ENCODE results near the gene CASQ2. TPM values are rescaled to one million over a fixed set of nuclear protein-coding genes. Genes with fewer than 3 reads are reported as not detected.

Gene CASQ2
- total and polyA plus RNA-seq, 2 of the 13 experiments (the other 11 are each of a cell fraction or from before 2014, with no cell fraction given), result not detected

GRCh38 chr1:115771847-115772457, 3.4 kb upstream of the CASQ2 start (continued):
- no peak for TF ChIP-seq JUND (CRISPR knock-in tag; IDR thresholded peaks at IDR 0.05)
- peak; percentile 39; the same call in 1 of the 2 replicates for TF ChIP-seq ELF3 (CRISPR knock-in tag; IDR thresholded peaks at IDR 0.05)
- 0 out of 4 replicates have a peak, but pooled peaks of 1 of the 2 experiments have one; percentile 26 for TF ChIP-seq KLF16 (CRISPR knock-in tag; IDR thresholded peaks at IDR 0.05)
- TF ChIP-seq ZNF331 (CRISPR knock-in tag; IDR thresholded peaks at IDR 0.05), result no peak
- TF ChIP-seq ZNF292 (CRISPR knock-in tag; IDR thresholded peaks at IDR 0.05; ENCODE audit: borderline replicate concordance, low read depth), result no peak
- no peak for TF ChIP-seq CEBPG (CRISPR knock-in tag; IDR thresholded peaks at IDR 0.05)
- no peak for TF ChIP-seq THYN1 (CRISPR knock-in tag; IDR thresholded peaks at IDR 0.05; ENCODE audit: borderline replicate concordance, low read depth)
- TF ChIP-seq, protein P1, sequence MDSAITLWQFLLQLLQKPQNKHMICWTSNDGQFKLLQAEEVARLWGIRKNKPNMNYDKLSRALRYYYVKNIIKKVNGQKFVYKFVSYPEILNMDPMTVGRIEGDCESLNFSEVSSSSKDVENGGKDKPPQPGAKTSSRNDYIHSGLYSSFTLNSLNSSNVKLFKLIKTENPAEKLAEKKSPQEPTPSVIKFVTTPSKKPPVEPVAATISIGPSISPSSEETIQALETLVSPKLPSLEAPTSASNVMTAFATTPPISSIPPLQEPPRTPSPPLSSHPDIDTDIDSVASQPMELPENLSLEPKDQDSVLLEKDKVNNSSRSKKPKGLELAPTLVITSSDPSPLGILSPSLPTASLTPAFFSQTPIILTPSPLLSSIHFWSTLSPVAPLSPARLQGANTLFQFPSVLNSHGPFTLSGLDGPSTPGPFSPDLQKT (CRISPR knock-in tag; IDR thresholded peaks at IDR 0.05; ENCODE audit: borderline replicate concordance), result no peak
- no peak for TF ChIP-seq AHR (CRISPR knock-in tag; IDR thresholded peaks at IDR 0.05)
- TF ChIP-seq, protein P2, sequence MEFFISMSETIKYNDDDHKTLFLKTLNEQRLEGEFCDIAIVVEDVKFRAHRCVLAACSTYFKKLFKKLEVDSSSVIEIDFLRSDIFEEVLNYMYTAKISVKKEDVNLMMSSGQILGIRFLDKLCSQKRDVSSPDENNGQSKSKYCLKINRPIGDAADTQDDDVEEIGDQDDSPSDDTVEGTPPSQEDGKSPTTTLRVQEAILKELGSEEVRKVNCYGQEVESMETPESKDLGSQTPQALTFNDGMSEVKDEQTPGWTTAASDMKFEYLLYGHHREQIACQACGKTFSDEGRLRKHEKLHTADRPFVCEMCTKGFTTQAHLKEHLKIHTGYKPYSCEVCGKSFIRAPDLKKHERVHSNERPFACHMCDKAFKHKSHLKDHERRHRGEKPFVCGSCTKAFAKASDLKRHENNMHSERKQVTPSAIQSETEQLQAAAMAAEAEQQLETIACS (CRISPR knock-in tag; IDR thresholded peaks at IDR 0.05), result no peak
- TF ChIP-seq MIXL1 (CRISPR knock-in tag; IDR thresholded peaks at IDR 0.05), result 0 out of 2 replicates have a peak, but pooled peaks have one; percentile 41
- no peak for TF ChIP-seq GTF3A (CRISPR knock-in tag; conservative IDR thresholded peaks at IDR 0.05)
- no peak for TF ChIP-seq BCLAF1 (IDR thresholded peaks at IDR 0.05)
- TF ChIP-seq RAD21 (CRISPR knock-in tag; IDR thresholded peaks at IDR 0.05), result peak; percentile 74
- no peak for TF ChIP-seq SP2 (CRISPR knock-in tag; IDR thresholded peaks at IDR 0.05)
- TF ChIP-seq MED13 (CRISPR knock-in tag; IDR thresholded peaks at IDR 0.05), result no peak
- 0 out of 2 replicates have a peak, but pooled peaks have one; percentile 15 for TF ChIP-seq BORCS8-MEF2B (CRISPR knock-in tag; IDR thresholded peaks at IDR 0.05)
- no peak for TF ChIP-seq ZBTB20 (CRISPR knock-in tag; IDR thresholded peaks at IDR 0.05; ENCODE audit: borderline replicate concordance, low read depth)
- no peak for TF ChIP-seq ZSCAN20 (CRISPR knock-in tag; IDR thresholded peaks at IDR 0.05; ENCODE audit: borderline replicate concordance)
